ENCODE results near the gene PCDHB14.
A peak's percentile ranks its signal among the peaks of the same experiment; 100 is the strongest.
"Not testable (repeated sequence)": the region's sequence is repeated elsewhere in the genome, so short reads cannot be mapped to it uniquely, and the experiment has no call there.

PCDHB14 gene

GRCh38 chr5:141245250-141245717 lies 22.1 kb downstream of the PCDHB14 start, which contains the start of gene PCDHB15:
Gene PCDHB15, plus strand, starts transcription at chr5:141245395. Its CDS starts 184 bp downstream, at chr5:141245579.
- Histone ChIP-seq H3K4me3 (replicated peaks; ENCODE audit: insufficient read depth, low read length) (peak within 1 kb of the TSS; percentile 5; the same call in 1 of the 2 replicates), H3K27me3 (ENCODE audit: insufficient read depth, poor library complexity, severe bottlenecking) (no peaks in the 10 kb centered on the region), H3K27ac (replicated peaks) (no peak within 1 kb of the TSS)
- DNase-seq (ENCODE audit: low read depth in 1 of 2, low spot score in 1 of 2) = peak in 1 of 2 experiments; percentile 22
- TF ChIP-seq REST (IDR thresholded peaks at IDR 0.05; ENCODE audit: insufficient replicate concordance, low read depth) = no peak
- TF ChIP-seq CTCF (IDR thresholded peaks at IDR 0.05; ENCODE audit: insufficient read depth, low read length) = no peak
- no peak for TF ChIP-seq POLR2AphosphoS5 (IDR thresholded peaks at IDR 0.05; ENCODE audit: low read depth)

GRCh38 chr5:141246971-141247370 lies 23.8 kb downstream of the PCDHB14 start:
- not testable (repeated sequence) for H3K27ac ChIP-seq (replicated peaks); DNase-seq (ENCODE audit: low read depth in 1 of 2, low spot score in 1 of 2); H3K4me3 ChIP-seq (replicated peaks; ENCODE audit: insufficient read depth, low read length); H3K27me3 ChIP-seq (ENCODE audit: insufficient read depth, poor library complexity, severe bottlenecking)

- not testable (repeated sequence) for H3K4me3 ChIP-seq (replicated peaks; ENCODE audit: insufficient read depth, low read length); H3K27me3 ChIP-seq (ENCODE audit: insufficient read depth, poor library complexity, severe bottlenecking); H3K27ac ChIP-seq (replicated peaks); DNase-seq (ENCODE audit: low read depth in 1 of 2, low spot score in 1 of 2)
These were observed 24.3 kb downstream of the PCDHB14 start for GRCh38 chr5:141247434-141247833.

GRCh38 chr5:141250576-141250975 lies 27.4 kb downstream of the PCDHB14 start:
- DNase-seq (ENCODE audit: low read depth in 1 of 2, low spot score in 1 of 2) = no peak
- TF ChIP-seq GABPA (IDR thresholded peaks at IDR 0.05; ENCODE audit: low read depth) (no peak), SPI1 (IDR thresholded peaks at IDR 0.05; ENCODE audit: borderline replicate concordance, low read depth) (no peak), CTCF (IDR thresholded peaks at IDR 0.05; ENCODE audit: insufficient read depth, low read length) (no peak), POLR2AphosphoS5 (IDR thresholded peaks at IDR 0.05; ENCODE audit: low read depth) (no peak), REST (IDR thresholded peaks at IDR 0.05; ENCODE audit: insufficient replicate concordance, low read depth) (no peak)
- Histone ChIP-seq H3K27ac (replicated peaks) (no peak overlapping the region), H3K27me3 (ENCODE audit: insufficient read depth, poor library complexity, severe bottlenecking) (no peaks in the 10 kb centered on the region), H3K4me3 (replicated peaks; ENCODE audit: insufficient read depth, low read length) (no peak overlapping the region)

GRCh38 chr5:141258464-141258863 lies 35.3 kb downstream of the PCDHB14 start:
- Histone ChIP-seq H3K27me3 (ENCODE audit: insufficient read depth, poor library complexity, severe bottlenecking) (no peaks in the 10 kb centered on the region), H3K4me3 (replicated peaks; ENCODE audit: insufficient read depth, low read length) (no peak overlapping the region), H3K27ac (replicated peaks) (no peak overlapping the region)
- TF ChIP-seq POLR2AphosphoS5 (IDR thresholded peaks at IDR 0.05; ENCODE audit: low read depth) (no peak), SPI1 (IDR thresholded peaks at IDR 0.05; ENCODE audit: borderline replicate concordance, low read depth) (no peak), REST (IDR thresholded peaks at IDR 0.05; ENCODE audit: insufficient replicate concordance, low read depth) (no peak), GABPA (IDR thresholded peaks at IDR 0.05; ENCODE audit: low read depth) (no peak), CTCF (IDR thresholded peaks at IDR 0.05; ENCODE audit: insufficient read depth, low read length) (no peak)
- no peak for DNase-seq (ENCODE audit: low read depth in 1 of 2, low spot score in 1 of 2)
